ENCODE measurements around the gene CFAP161. TPM values are rescaled to one million over a fixed set of nuclear protein-coding genes. Genes with fewer than 3 reads are reported as not detected.

CFAP161 gene
- total RNA-seq, 1 experiment from 2014 or later, result 2.7 TPM

DNA sequence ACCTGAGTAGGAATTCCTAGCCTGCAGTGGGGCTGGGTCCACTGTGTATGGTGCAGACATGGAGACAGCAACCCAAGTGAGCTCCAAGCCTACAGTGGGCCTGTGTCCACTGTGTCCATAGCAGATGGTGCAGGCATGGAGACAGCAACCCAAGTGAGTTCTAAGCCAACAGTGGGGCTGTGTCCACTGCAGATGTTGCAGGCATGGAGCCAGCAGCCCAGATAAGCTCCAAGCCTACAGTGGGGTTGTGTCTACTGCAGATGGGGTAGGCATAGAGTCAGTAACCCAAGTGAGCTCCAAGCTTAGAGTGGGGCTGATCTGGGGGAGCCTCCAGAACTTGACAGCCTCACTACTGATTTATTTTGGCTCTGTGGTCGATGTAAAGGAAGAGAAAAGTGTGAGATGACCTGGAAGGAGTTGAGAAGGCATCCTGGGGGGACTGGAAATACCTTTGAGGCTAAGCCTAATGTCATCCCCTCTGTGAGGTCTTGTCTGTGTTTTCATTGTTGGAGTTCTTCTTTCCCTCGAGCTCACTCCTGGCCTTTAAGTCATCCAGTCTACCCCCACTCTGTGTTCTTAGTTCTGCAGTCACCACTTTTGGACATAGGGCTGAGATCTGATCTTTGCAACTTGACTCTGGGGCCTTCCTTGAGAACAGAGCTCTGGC lies 40.2 kb downstream of the CFAP161 start:
- TF ChIP-seq, protein P1, sequence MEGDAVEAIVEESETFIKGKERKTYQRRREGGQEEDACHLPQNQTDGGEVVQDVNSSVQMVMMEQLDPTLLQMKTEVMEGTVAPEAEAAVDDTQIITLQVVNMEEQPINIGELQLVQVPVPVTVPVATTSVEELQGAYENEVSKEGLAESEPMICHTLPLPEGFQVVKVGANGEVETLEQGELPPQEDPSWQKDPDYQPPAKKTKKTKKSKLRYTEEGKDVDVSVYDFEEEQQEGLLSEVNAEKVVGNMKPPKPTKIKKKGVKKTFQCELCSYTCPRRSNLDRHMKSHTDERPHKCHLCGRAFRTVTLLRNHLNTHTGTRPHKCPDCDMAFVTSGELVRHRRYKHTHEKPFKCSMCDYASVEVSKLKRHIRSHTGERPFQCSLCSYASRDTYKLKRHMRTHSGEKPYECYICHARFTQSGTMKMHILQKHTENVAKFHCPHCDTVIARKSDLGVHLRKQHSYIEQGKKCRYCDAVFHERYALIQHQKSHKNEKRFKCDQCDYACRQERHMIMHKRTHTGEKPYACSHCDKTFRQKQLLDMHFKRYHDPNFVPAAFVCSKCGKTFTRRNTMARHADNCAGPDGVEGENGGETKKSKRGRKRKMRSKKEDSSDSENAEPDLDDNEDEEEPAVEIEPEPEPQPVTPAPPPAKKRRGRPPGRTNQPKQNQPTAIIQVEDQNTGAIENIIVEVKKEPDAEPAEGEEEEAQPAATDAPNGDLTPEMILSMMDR (IDR thresholded peaks at IDR 0.05), result no peak
- TF ChIP-seq SIN3A (IDR thresholded peaks at IDR 0.05; ENCODE audit: borderline replicate concordance, insufficient read depth, low read depth, low read length) (no peak), POLR2AphosphoS5 (IDR thresholded peaks at IDR 0.05; ENCODE audit: low read depth, low read length) (no peak)
- TF ChIP-seq, protein P2, sequence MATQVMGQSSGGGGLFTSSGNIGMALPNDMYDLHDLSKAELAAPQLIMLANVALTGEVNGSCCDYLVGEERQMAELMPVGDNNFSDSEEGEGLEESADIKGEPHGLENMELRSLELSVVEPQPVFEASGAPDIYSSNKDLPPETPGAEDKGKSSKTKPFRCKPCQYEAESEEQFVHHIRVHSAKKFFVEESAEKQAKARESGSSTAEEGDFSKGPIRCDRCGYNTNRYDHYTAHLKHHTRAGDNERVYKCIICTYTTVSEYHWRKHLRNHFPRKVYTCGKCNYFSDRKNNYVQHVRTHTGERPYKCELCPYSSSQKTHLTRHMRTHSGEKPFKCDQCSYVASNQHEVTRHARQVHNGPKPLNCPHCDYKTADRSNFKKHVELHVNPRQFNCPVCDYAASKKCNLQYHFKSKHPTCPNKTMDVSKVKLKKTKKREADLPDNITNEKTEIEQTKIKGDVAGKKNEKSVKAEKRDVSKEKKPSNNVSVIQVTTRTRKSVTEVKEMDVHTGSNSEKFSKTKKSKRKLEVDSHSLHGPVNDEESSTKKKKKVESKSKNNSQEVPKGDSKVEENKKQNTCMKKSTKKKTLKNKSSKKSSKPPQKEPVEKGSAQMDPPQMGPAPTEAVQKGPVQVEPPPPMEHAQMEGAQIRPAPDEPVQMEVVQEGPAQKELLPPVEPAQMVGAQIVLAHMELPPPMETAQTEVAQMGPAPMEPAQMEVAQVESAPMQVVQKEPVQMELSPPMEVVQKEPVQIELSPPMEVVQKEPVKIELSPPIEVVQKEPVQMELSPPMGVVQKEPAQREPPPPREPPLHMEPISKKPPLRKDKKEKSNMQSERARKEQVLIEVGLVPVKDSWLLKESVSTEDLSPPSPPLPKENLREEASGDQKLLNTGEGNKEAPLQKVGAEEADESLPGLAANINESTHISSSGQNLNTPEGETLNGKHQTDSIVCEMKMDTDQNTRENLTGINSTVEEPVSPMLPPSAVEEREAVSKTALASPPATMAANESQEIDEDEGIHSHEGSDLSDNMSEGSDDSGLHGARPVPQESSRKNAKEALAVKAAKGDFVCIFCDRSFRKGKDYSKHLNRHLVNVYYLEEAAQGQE (IDR thresholded peaks at IDR 0.05; ENCODE audit: insufficient read depth in 1 of 2, low read depth in 2 of 2, low read length in 1 of 2), result no peak
- H3K27ac ChIP-seq (ENCODE audit: low read length), result no peak overlapping the region
- no peaks in the 10 kb centered on the region for H3K4me1 ChIP-seq (ENCODE audit: control insufficient read depth, insufficient read depth, low read length)
- H3K4me3 ChIP-seq (ENCODE audit: low read depth in 2 of 2, low read length in 2 of 2), result no peak overlapping the region
- DNase-seq (ENCODE audit: low read depth, low spot score) (no peak), ATAC-seq (no peak)
- intact Hi-C loops (cut with micrococcal nuclease; ENCODE audit: unreplicated experiment) (no loop called here), in situ Hi-C loops (cut with HindIII; ENCODE audit: low pct_unique_long_range_greater_than_20kb, low sequenced_read_pairs) (no loop called here)
- ChIA-PET POLR2A (no interaction called here), CTCF (no interaction called here)
- BruUV-seq (replicated peaks), result no TSS peak
- H3K27me3 ChIP-seq (ENCODE audit: control insufficient read depth, insufficient read depth, low read length), result peaks cover 3% of the 10 kb centered on the region
- H3K36me3 ChIP-seq (ENCODE audit: control insufficient read depth, insufficient read depth, low read length), result no peaks in the 10 kb centered on the region
- H3K9me3 ChIP-seq (ENCODE audit: control insufficient read depth, insufficient read depth, low read depth, low read length), result no peaks in the 10 kb centered on the region

DNA sequence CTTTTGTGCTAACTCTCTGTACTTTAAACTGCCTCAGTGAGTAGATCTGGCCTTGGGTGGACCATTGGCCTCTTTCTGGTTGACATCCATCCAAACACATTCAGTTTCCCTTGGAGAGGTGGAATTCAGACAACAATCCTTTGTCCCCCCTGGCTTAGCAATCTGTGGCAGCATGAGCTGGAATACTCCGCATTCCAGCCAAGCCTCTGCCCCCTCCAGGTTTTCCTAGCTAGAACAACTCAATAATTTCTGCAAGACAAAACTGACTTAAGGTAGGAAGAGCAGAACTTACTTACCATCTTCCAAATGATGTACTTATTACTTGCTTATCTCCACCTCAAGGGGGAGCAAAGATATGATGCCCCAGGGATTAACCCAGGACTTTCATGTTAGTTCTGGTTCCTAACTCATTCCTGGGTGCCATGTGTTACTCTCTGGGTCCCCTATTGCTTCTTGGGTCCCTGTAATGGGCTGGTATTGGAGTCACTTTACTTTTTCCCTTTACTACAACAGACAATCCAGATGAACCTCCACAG lies 40.8 kb downstream of the CFAP161 start:
- BruUV-seq (replicated peaks), result no TSS peak
- Histone ChIP-seq H3K27me3 (ENCODE audit: control insufficient read depth, insufficient read depth, low read length) (peaks cover 3% of the 10 kb centered on the region), H3K36me3 (ENCODE audit: control insufficient read depth, insufficient read depth, low read length) (no peaks in the 10 kb centered on the region), H3K27ac (ENCODE audit: low read length) (no peak overlapping the region), H3K4me1 (ENCODE audit: control insufficient read depth, insufficient read depth, low read length) (no peaks in the 10 kb centered on the region), H3K9me3 (ENCODE audit: control insufficient read depth, insufficient read depth, low read depth, low read length) (no peaks in the 10 kb centered on the region), H3K4me3 (ENCODE audit: low read depth in 2 of 2, low read length in 2 of 2) (no peak overlapping the region)
- ATAC-seq (no peak), DNase-seq (ENCODE audit: low read depth, low spot score) (no peak)
- POLR2A ChIA-PET, result no interaction called here
- in situ Hi-C loops (cut with HindIII; ENCODE audit: low pct_unique_long_range_greater_than_20kb, low sequenced_read_pairs) (no loop called here), intact Hi-C loops (cut with micrococcal nuclease; ENCODE audit: unreplicated experiment) (no loop called here)
- CTCF ChIA-PET, result no interaction called here
- TF ChIP-seq POLR2AphosphoS5 (IDR thresholded peaks at IDR 0.05; ENCODE audit: low read depth, low read length) (no peak), SIN3A (IDR thresholded peaks at IDR 0.05; ENCODE audit: borderline replicate concordance, insufficient read depth, low read depth, low read length) (no peak), TCF7L2 (IDR thresholded peaks at IDR 0.05; ENCODE audit: low read depth, low read length) (no peak)
- TF ChIP-seq, protein P1 (IDR thresholded peaks at IDR 0.05), result peak; percentile 16; the same call in 1 of the 2 replicates
